ENCODE measurements around the gene IQGAP3. TPM values are rescaled to one million over a fixed set of nuclear protein-coding genes. Genes with fewer than 3 reads are reported as not detected.

IQGAP3 gene
- total and polyA plus RNA-seq, 2 of the 4 experiments (the other 2 are of a cell fraction) = 12.5 to 13.6 TPM

GRCh38 chr1:156619582-156619955 lies 47.2 kb upstream of the IQGAP3 start:
- Histone ChIP-seq H4K8ac (ENCODE audit: low read depth in 2 of 2, low read length in 2 of 2) (no peak overlapping the region), H3K9me1 (ENCODE audit: insufficient read depth, low read length) (no peaks in the 10 kb centered on the region), H3K27me3 (ENCODE audit: control insufficient read depth, insufficient read depth, low read length) (peaks cover 69% of the 10 kb centered on the region), H4K20me1 (ENCODE audit: insufficient read depth, low read length) (no peaks in the 10 kb centered on the region; the same call in none of the 2 replicates), H3K79me1 (ENCODE audit: low read depth in 1 of 2, low read length in 2 of 2) (no peaks in the 10 kb centered on the region), H2AK5ac (ENCODE audit: low read depth, low read length) (no peak overlapping the region), H3K14ac (replicated peaks; ENCODE audit: low read depth, low read length) (no peak overlapping the region), H2AFZ (replicated peaks; ENCODE audit: low read length, poor library complexity) (no peak overlapping the region), H2BK15ac (ENCODE audit: low read depth, low read length) (no peak overlapping the region), H4K5ac (ENCODE audit: low read depth, low read length) (no peak overlapping the region), H3K4me1 (ENCODE audit: control insufficient read depth, insufficient read depth, low read length) (peaks cover 8% of the 10 kb centered on the region), H2BK20ac (ENCODE audit: low read depth, low read length) (no peak overlapping the region), H3K36me3 (ENCODE audit: control insufficient read depth, insufficient read depth, low read length) (no peaks in the 10 kb centered on the region), H4K91ac (ENCODE audit: insufficient read depth, low read depth, low read length) (no peak overlapping the region), H3K4ac (ENCODE audit: low read depth, low read length) (no peak overlapping the region), H2AK9ac (replicated peaks; ENCODE audit: low read depth, low read length, poor library complexity) (no peak overlapping the region), H3K4me2 (ENCODE audit: low read depth, low read length) (no peak overlapping the region), H2BK5ac (ENCODE audit: low read depth, low read length, poor library complexity, severe bottlenecking) (no peak overlapping the region), H3K18ac (ENCODE audit: low read depth, low read length) (no peak overlapping the region), H3K4me3 (ENCODE audit: insufficient read depth, low read depth, low read length) (no peak overlapping the region), H3K27ac (ENCODE audit: insufficient read depth, low read length) (no peak overlapping the region), H3K9me3 (ENCODE audit: control insufficient read depth, insufficient read depth, low read length) (no peaks in the 10 kb centered on the region), H3K9ac (ENCODE audit: low read depth, low read length) (no peak overlapping the region), H3K23ac (ENCODE audit: low read depth, low read length) (no peak overlapping the region), H2BK120ac (ENCODE audit: low read depth, low read length) (no peak overlapping the region), H3K56ac (ENCODE audit: extremely low read depth, insufficient read depth, low read length) (no peak overlapping the region)
- ChIA-PET POLR2A (ENCODE audit: unreplicated experiment) (no interaction called here), CTCF (interaction anchor here (1.3 kb wide), 1 partner anchor 106 kb away, joined by 4 read pairs; no protein-coding TSS in a partner anchor)
- no CpG with 5 or more reads among the region's 6 CpGs for WGBS, 2 experiments (ENCODE audit: extremely low coverage in 2 of 2, insufficient read length in 1 of 2)
- in situ Hi-C loops (cut with MboI; ENCODE audit: low sequenced_read_pairs) = no loop called here
- no TSS peak for BruUV-seq (replicated peaks)
- TF ChIP-seq POLR2A (IDR thresholded peaks at IDR 0.05; ENCODE audit: low read depth, low read length) = no peak
- no peak for TF ChIP-seq SMC3 (IDR thresholded peaks at IDR 0.05; ENCODE audit: low read depth, low read length)
- TF ChIP-seq MXI1 (IDR thresholded peaks at IDR 0.05; ENCODE audit: borderline replicate concordance, low read depth, low read length) = no peak
- ATAC-seq (ENCODE audit: low read depth) = no peak
- DNase-seq = no peak
- intact Hi-C loops (cut with micrococcal nuclease) = no loop called here
- dilution Hi-C loops (cut with HindIII; ENCODE audit: low sequenced_read_pairs, unreplicated experiment) = no loop called here
